IMR-90 (cell line): ENCODE measurements around the gene NCBP2L.

Experiments
- BHLHE40 ChIP-seq: fragments of 150-350 bp; IDR thresholded peaks from 2 replicates; pipeline ENCODE4 v1.6.1; 2016; ENCODE audit warnings: mild to moderate bottlenecking, low read depth, low read length
- CEBPB ChIP-seq: IDR thresholded peaks from 2 replicates; pipeline ENCODE4 v1.6.1; 2012; ENCODE audit warnings: low read depth, low read length, improper control_type of control experiment
- CHD1 ChIP-seq: IDR thresholded peaks from 2 replicates; pipeline ENCODE4 v1.6.1; 2012; ENCODE audit warnings: low read depth, low read length, improper control_type of control experiment
- CTCF ChIP-seq: conservative IDR thresholded peaks from 2 replicates; pipeline ENCODE4 v1.5.1; 2012; ENCODE audit warnings: mild to moderate bottlenecking, low read depth, low read length, improper control_type of control experiment
- MAFK ChIP-seq: IDR thresholded peaks from 2 replicates; pipeline ENCODE4 v1.6.1; 2012; ENCODE audit warnings: low read depth, low read length, improper control_type of control experiment
- MAZ ChIP-seq: IDR thresholded peaks from 2 replicates; pipeline ENCODE4 v1.6.1; 2012; ENCODE audit warnings: low read depth, mild to moderate bottlenecking, low read length, improper control_type of control experiment, moderate library complexity, borderline replicate concordance
- NFE2L2 ChIP-seq: fragments of 150-350 bp; IDR thresholded peaks from 2 replicates; pipeline ENCODE4 v1.6.1; 2016; ENCODE audit warnings: low read depth, mild to moderate bottlenecking, low read length
- POLR2A ChIP-seq: IDR thresholded peaks from 2 replicates; pipeline ENCODE4 v1.6.1; 2012; ENCODE audit warnings: mild to moderate bottlenecking, low read depth, low read length
- RAD21 ChIP-seq: IDR thresholded peaks from 2 replicates; pipeline ENCODE4 v1.6.1; 2012; ENCODE audit warnings: low read length, improper control_type of control experiment
- RCOR1 ChIP-seq: IDR thresholded peaks from 2 replicates; pipeline ENCODE4 v1.6.1; 2012; ENCODE audit warnings: mild to moderate bottlenecking, low read length, improper control_type of control experiment; ENCODE audit not compliant: insufficient replicate concordance
- SMC3 ChIP-seq: fragments of 150-350 bp; IDR thresholded peaks from 2 replicates; pipeline ENCODE4 v1.6.1; 2016; ENCODE audit warnings: low read depth, mild to moderate bottlenecking, antibody characterized with exemption, low read length, moderate library complexity
- TF ChIP-seq, protein P1 (sequence below): fragments of 150-350 bp; IDR thresholded peaks from 2 replicates; pipeline ENCODE4 v1.6.1; 2016; ENCODE audit warnings: low read depth, mild to moderate bottlenecking, low read length, moderate library complexity, borderline replicate concordance
- TF ChIP-seq, protein P2 (sequence below): fragments of 150-350 bp; IDR thresholded peaks from 2 replicates; pipeline ENCODE4 v1.6.1; 2017; ENCODE audit warnings: mild to moderate bottlenecking, antibody characterized with exemption, low read length, low read depth

GRCh38 chrX:107777536-107777832 lies at the start of gene NCBP2L:
- TF ChIP-seq CTCF (no peak), POLR2A (no peak), RAD21 (no peak), BHLHE40 (no peak), MAFK (no peak), NFE2L2 (no peak), SMC3 (no peak), CHD1 (no peak), MAZ (no peak), CEBPB (no peak), RCOR1 (no peak)
- TF ChIP-seq, protein P1, sequence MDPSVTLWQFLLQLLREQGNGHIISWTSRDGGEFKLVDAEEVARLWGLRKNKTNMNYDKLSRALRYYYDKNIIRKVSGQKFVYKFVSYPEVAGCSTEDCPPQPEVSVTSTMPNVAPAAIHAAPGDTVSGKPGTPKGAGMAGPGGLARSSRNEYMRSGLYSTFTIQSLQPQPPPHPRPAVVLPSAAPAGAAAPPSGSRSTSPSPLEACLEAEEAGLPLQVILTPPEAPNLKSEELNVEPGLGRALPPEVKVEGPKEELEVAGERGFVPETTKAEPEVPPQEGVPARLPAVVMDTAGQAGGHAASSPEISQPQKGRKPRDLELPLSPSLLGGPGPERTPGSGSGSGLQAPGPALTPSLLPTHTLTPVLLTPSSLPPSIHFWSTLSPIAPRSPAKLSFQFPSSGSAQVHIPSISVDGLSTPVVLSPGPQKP: no peak
- TF ChIP-seq, protein P2, sequence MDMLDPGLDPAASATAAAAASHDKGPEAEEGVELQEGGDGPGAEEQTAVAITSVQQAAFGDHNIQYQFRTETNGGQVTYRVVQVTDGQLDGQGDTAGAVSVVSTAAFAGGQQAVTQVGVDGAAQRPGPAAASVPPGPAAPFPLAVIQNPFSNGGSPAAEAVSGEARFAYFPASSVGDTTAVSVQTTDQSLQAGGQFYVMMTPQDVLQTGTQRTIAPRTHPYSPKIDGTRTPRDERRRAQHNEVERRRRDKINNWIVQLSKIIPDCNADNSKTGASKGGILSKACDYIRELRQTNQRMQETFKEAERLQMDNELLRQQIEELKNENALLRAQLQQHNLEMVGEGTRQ: no peak
